Type B pancreatic cell (in vitro differentiated cells): ENCODE results near the gene CDK13. TPM values are rescaled to one million over a fixed set of nuclear protein-coding genes. Genes with fewer than 3 reads are reported as not detected.
"Not testable (repeated sequence)": the region's sequence is repeated elsewhere in the genome, so short reads cannot be mapped to it uniquely, and the experiment has no call there.

Experiments used
- DNase-seq: peaks from one replicate; pipeline ENCODE4 v3.0.0; 2021; ENCODE audit warnings: mixed read lengths; ENCODE audit not compliant: unreplicated experiment; ENCODE audit errors: extremely low spot score
- H3K27ac Mint-ChIP-seq: 2 replicates; pipeline ENCODE4 v1.8.0; 2021; ENCODE audit warnings: mild to moderate bottlenecking, mixed read lengths
- H3K27me3 Mint-ChIP-seq: 2 replicates; pipeline ENCODE4 v1.8.0; 2021; ENCODE audit warnings: mixed read lengths
- H3K36me3 Mint-ChIP-seq: 2 replicates; pipeline ENCODE4 v1.8.0; 2021; ENCODE audit warnings: mixed read lengths
- H3K4me1 Mint-ChIP-seq: one replicate; pipeline ENCODE4 v1.8.0; 2021; ENCODE audit warnings: mixed read lengths; ENCODE audit not compliant: unreplicated experiment
- H3K4me3 Mint-ChIP-seq: 2 replicates; pipeline ENCODE4 v1.8.0; 2021; ENCODE audit warnings: mild to moderate bottlenecking, mixed read lengths
- H3K9me3 Mint-ChIP-seq: 2 replicates; pipeline ENCODE4 v1.8.0; 2021; ENCODE audit warnings: mixed read lengths
- CTCF ChIP-seq: fragments of 200-600 bp; sonication (generic); conservative IDR thresholded peaks from 2 replicates; pipeline ENCODE4 v1.5.0; 2021; ENCODE audit warnings: antibody characterized with exemption, mild to moderate bottlenecking
- total RNA-seq: library from RNA; stranded (reverse); gene quantifications from 2 replicates; pipeline ENCODE4 v1.2.1, GENCODE V29; 2021; ENCODE audit warnings: low replicate concordance

CDK13 gene
- total RNA-seq, 1 donor from 2014 or later, result 57.6 TPM

GRCh38 chr7:40138973-40139372 is 188.9 kb downstream of the CDK13 start:
- Mint-ChIP-seq H3K4me3 (no peak overlapping the region), H3K27ac (no peak overlapping the region), H3K36me3 (no peaks in the 10 kb centered on the region), H3K4me1 (no peaks in the 10 kb centered on the region), H3K27me3 (no peaks in the 10 kb centered on the region), H3K9me3 (no peaks in the 10 kb centered on the region)
- DNase-seq, result no peak
- no peak for TF ChIP-seq CTCF

- H3K4me1 Mint-ChIP-seq, H3K27me3 Mint-ChIP-seq, H3K9me3 Mint-ChIP-seq, H3K36me3 Mint-ChIP-seq, DNase-seq, H3K27ac Mint-ChIP-seq, H3K4me3 Mint-ChIP-seq: not testable (repeated sequence)
These were observed 189.8 kb downstream of the CDK13 start for GRCh38 chr7:40139891-40140290.

DNA sequence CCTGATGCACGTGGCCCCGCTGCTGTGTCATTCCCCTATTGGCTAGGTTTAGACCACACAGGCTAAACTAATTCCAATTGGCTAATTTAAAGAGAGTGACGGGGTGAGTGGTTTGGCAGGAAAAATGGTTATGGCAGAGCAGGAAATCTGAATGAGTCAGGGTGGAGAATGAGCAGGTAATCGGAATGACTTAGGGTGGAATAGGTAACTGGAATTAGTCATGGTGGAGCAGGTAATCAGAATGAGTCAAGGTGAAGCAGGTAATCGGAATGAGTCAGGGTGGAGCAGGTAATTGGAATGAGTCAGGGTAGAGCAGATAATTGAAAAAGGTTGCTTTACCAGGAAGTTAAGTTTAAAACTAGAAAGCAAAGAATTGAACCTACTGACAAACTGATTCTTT is 191.9 kb downstream of the CDK13 start:
- H3K4me1 Mint-ChIP-seq, H3K36me3 Mint-ChIP-seq, DNase-seq, H3K4me3 Mint-ChIP-seq, H3K9me3 Mint-ChIP-seq, H3K27ac Mint-ChIP-seq, H3K27me3 Mint-ChIP-seq: not testable (repeated sequence)

GRCh38 chr7:40145596-40146130 is 195.6 kb downstream of the CDK13 start:
- not testable (repeated sequence) for H3K36me3 Mint-ChIP-seq, H3K4me1 Mint-ChIP-seq, H3K9me3 Mint-ChIP-seq, H3K27ac Mint-ChIP-seq, H3K4me3 Mint-ChIP-seq, DNase-seq, H3K27me3 Mint-ChIP-seq

GRCh38 chr7:40147371-40148246 is 197.6 kb downstream of the CDK13 start:
- no peaks in the 10 kb centered on the region for H3K27me3 Mint-ChIP-seq
- no peaks in the 10 kb centered on the region for H3K36me3 Mint-ChIP-seq
- peaks cover 4% of the 10 kb centered on the region for H3K9me3 Mint-ChIP-seq
- H3K27ac Mint-ChIP-seq, result no peak overlapping the region
- H3K4me3 Mint-ChIP-seq, result no peak overlapping the region
- DNase-seq, result no peak
- no peak for TF ChIP-seq CTCF
- no peaks in the 10 kb centered on the region for H3K4me1 Mint-ChIP-seq

GRCh38 chr7:40148247-40148580 is 198.2 kb downstream of the CDK13 start:
- not testable (repeated sequence) for H3K27ac Mint-ChIP-seq, H3K36me3 Mint-ChIP-seq, H3K4me1 Mint-ChIP-seq, H3K4me3 Mint-ChIP-seq, H3K27me3 Mint-ChIP-seq, DNase-seq, H3K9me3 Mint-ChIP-seq

GRCh38 chr7:40148671-40149070 is 198.6 kb downstream of the CDK13 start:
- H3K27me3 Mint-ChIP-seq, result no peaks in the 10 kb centered on the region
- no peak overlapping the region for H3K4me3 Mint-ChIP-seq
- no peak overlapping the region for H3K27ac Mint-ChIP-seq
- peaks cover 4% of the 10 kb centered on the region for H3K9me3 Mint-ChIP-seq
- H3K4me1 Mint-ChIP-seq, result no peaks in the 10 kb centered on the region
- no peak for DNase-seq
- no peak for TF ChIP-seq CTCF
- H3K36me3 Mint-ChIP-seq, result no peaks in the 10 kb centered on the region

Other genes starting within 250 kb of the CDK13 start
- 40.2 and 43.9 TPM in 2 replicates for gene MPLKIP, start 184.4 kb downstream of the CDK13 start, total RNA-seq
- 5.8 and 7.1 TPM in 2 replicates for gene SUGCT, start 184.7 kb downstream of the CDK13 start, total RNA-seq